H1 (cell line): ENCODE data around the gene NECTIN2.

ENCODE experiments used
- EZH2 ChIP-seq: fragments of 200-600 bp; sonication (generic); IDR thresholded peaks from 2 replicates; pipeline ENCODE4 v1.7.1; 2012; ENCODE audit warnings: low read depth, mild to moderate bottlenecking, moderate library complexity, low read length, inconsistent platforms; ENCODE audit not compliant: severe bottlenecking
- FOSL1 ChIP-seq: IDR thresholded peaks from 2 replicates; pipeline ENCODE4 v1.6.1; 2011; ENCODE audit warnings: mild to moderate bottlenecking, low read depth, low read length, moderate library complexity; ENCODE audit not compliant: insufficient read depth
- GTF2F1 ChIP-seq: IDR thresholded peaks from 2 replicates; pipeline ENCODE4 v1.6.1; 2012; ENCODE audit warnings: low read depth, low read length, improper control_type of control experiment, borderline replicate concordance
- HDAC6 ChIP-seq: IDR thresholded peaks from one replicate; pipeline ENCODE4 v1.7.1; 2012; ENCODE audit warnings: low read depth, mild to moderate bottlenecking, inconsistent platforms, low read length, moderate library complexity
- JUN ChIP-seq: IDR thresholded peaks from 2 replicates; pipeline ENCODE4 v1.6.1; 2011; ENCODE audit warnings: low read depth, mild to moderate bottlenecking, improper control_type of control experiment, low read length
- JUND ChIP-seq: IDR thresholded peaks from 2 replicates; pipeline ENCODE4 v1.6.1; 2011; ENCODE audit warnings: mild to moderate bottlenecking, improper control_type of control experiment, low read length
- PHF8 ChIP-seq: fragments of 200-600 bp; sonication (generic); conservative IDR thresholded peaks from 2 replicates; pipeline ENCODE4 v1.7.1; 2012; ENCODE audit warnings: low read depth, mild to moderate bottlenecking, inconsistent platforms, low read length, moderate library complexity
- POLR2A ChIP-seq, 2 experiments: IDR thresholded peaks; 1 replicate in 1 of 2; 2 replicates in 1 of 2; pipeline ENCODE4 v1.6.1; 2011; ENCODE audit warnings: low read depth in 2 of 2, low read length in 2 of 2, mild to moderate bottlenecking in 2 of 2; ENCODE audit errors: control extremely low read depth in 1 of 2
- RFX5 ChIP-seq: IDR thresholded peaks from 2 replicates; pipeline ENCODE4 v1.6.1; 2011; ENCODE audit warnings: low read depth, low read length, improper control_type of control experiment, borderline replicate concordance
- YY1 ChIP-seq: IDR thresholded peaks from 2 replicates; pipeline ENCODE4 v1.6.1; 2011; ENCODE audit warnings: low read depth, mild to moderate bottlenecking, low read length
- TF ChIP-seq, protein P1 (sequence below): IDR thresholded peaks from 2 replicates; pipeline ENCODE4 v1.6.1; 2012; ENCODE audit warnings: inconsistent platforms
- TF ChIP-seq, protein P2 (sequence below), 3 experiments: IDR thresholded peaks; 1 replicate in 2 of 3; 2 replicates in 1 of 3; pipeline versions ENCODE4 v1.5.1 to v1.6.1; 2011; ENCODE audit warnings: low read length in 3 of 3, mild to moderate bottlenecking in 3 of 3, inconsistent platforms in 2 of 3, low read depth in 1 of 3, moderate library complexity in 1 of 3; ENCODE audit not compliant: insufficient read depth in 1 of 3; ENCODE audit errors: control extremely low read depth in 1 of 3
- TF ChIP-seq, protein P3 (sequence below): IDR thresholded peaks from 2 replicates; pipeline ENCODE4 v1.6.1; 2012; ENCODE audit warnings: low read length, inconsistent platforms

DNA sequence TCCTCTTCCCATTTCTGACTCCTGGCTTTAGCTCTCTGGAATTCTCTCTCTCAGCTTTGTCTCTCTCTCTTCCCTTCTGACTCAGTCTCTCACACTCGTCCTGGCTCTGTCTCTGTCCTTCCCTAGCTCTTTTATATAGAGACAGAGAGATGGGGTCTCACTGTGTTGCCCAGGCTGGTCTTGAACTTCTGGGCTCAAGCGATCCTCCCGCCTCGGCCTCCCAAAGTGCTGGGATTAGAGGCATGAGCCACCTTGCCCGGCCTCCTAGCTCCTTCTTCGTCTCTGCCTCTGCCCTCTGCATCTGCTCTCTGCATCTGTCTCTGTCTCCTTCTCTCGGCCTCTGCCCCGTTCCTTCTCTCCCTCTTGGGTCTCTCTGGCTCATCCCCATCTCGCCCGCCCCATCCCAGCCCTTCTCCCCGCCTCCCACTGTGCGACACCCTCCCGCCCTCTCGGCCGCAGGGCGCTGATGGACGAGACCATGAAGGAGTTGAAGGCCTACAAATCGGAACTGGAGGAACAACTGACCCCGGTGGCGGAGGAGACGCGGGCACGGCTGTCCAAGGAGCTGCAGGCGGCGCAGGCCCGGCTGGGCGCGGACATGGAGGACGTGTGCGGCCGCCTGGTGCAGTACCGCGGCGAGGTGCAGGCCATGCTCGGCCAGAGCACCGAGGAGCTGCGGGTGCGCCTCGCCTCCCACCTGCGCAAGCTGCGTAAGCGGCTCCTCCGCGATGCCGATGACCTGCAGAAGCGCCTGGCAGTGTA lies 62.2 kb downstream of the NECTIN2 start:
- TF ChIP-seq FOSL1 (no peak), RFX5 (no peak), JUN (no peak), EZH2 (no peak), POLR2A (IDR thresholded peaks at IDR 0.05; ENCODE audit: control extremely low read depth in 1 of 2, low read depth in 2 of 2, low read length in 2 of 2) (no peak), PHF8 (no peak), JUND (no peak), GTF2F1 (no peak), YY1 (no peak), HDAC6 (no peak)
- TF ChIP-seq, protein P1, sequence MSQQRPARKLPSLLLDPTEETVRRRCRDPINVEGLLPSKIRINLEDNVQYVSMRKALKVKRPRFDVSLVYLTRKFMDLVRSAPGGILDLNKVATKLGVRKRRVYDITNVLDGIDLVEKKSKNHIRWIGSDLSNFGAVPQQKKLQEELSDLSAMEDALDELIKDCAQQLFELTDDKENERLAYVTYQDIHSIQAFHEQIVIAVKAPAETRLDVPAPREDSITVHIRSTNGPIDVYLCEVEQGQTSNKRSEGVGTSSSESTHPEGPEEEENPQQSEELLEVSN = no peak
- TF ChIP-seq, protein P2, sequence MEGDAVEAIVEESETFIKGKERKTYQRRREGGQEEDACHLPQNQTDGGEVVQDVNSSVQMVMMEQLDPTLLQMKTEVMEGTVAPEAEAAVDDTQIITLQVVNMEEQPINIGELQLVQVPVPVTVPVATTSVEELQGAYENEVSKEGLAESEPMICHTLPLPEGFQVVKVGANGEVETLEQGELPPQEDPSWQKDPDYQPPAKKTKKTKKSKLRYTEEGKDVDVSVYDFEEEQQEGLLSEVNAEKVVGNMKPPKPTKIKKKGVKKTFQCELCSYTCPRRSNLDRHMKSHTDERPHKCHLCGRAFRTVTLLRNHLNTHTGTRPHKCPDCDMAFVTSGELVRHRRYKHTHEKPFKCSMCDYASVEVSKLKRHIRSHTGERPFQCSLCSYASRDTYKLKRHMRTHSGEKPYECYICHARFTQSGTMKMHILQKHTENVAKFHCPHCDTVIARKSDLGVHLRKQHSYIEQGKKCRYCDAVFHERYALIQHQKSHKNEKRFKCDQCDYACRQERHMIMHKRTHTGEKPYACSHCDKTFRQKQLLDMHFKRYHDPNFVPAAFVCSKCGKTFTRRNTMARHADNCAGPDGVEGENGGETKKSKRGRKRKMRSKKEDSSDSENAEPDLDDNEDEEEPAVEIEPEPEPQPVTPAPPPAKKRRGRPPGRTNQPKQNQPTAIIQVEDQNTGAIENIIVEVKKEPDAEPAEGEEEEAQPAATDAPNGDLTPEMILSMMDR (IDR thresholded peaks at IDR 0.05; ENCODE audit: control extremely low read depth in 1 of 3, insufficient read depth in 1 of 3, low read depth in 1 of 3, low read length in 3 of 3) = no peak
- TF ChIP-seq, protein P3, sequence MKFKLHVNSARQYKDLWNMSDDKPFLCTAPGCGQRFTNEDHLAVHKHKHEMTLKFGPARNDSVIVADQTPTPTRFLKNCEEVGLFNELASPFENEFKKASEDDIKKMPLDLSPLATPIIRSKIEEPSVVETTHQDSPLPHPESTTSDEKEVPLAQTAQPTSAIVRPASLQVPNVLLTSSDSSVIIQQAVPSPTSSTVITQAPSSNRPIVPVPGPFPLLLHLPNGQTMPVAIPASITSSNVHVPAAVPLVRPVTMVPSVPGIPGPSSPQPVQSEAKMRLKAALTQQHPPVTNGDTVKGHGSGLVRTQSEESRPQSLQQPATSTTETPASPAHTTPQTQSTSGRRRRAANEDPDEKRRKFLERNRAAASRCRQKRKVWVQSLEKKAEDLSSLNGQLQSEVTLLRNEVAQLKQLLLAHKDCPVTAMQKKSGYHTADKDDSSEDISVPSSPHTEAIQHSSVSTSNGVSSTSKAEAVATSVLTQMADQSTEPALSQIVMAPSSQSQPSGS = no peak
